Activated T-cell treated with anti-CD3 and anti-CD28 coated beads, Interleukin-2, amount 50 U/mL, for 72 hours (primary cell): Measurements from ENCODE around the gene CACNA1C. TPM values are rescaled to one million over a fixed set of nuclear protein-coding genes. Genes with fewer than 3 reads are reported as not detected.
"Not testable (repeated sequence)": the region's sequence is repeated elsewhere in the genome, so short reads cannot be mapped to it uniquely, and the experiment has no call there.

Experiments
- ATAC-seq, 2 donors: fragments of 150-1000 bp; cut with Tn5 transposase; replicated peaks in 1 of 2; 2 replicates each; pipeline ENCODE4 v1.10.0; 2021; ENCODE audit warnings: moderate library complexity in 2 of 2, mild to moderate bottlenecking in 1 of 2
- DNase-seq, 2 donors: peaks; one replicate each; pipeline ENCODE4 v3.0.0; 2021 to 2022; ENCODE audit warnings: mixed read lengths in 1 of 2
- H3K27ac Mint-ChIP-seq: one replicate; pipeline ENCODE4 v1.8.0; 2022; ENCODE audit warnings: mild to moderate bottlenecking, moderate library complexity, mixed read lengths
- H3K27me3 Mint-ChIP-seq: one replicate; pipeline ENCODE4 v1.8.0; 2022; ENCODE audit warnings: low read depth, mixed read lengths
- H3K36me3 Mint-ChIP-seq, 2 donors: one replicate each; pipeline ENCODE4 v1.8.0; 2022; ENCODE audit warnings: mixed read lengths in 2 of 2, mild to moderate bottlenecking in 1 of 2; ENCODE audit not compliant: insufficient read depth in 2 of 2
- H3K4me1 Mint-ChIP-seq: one replicate; pipeline ENCODE4 v1.8.0; 2022; ENCODE audit warnings: low read depth, mixed read lengths
- H3K4me3 Mint-ChIP-seq, 2 donors: one replicate each; pipeline ENCODE4 v1.8.0; 2022; ENCODE audit warnings: mild to moderate bottlenecking in 2 of 2, mixed read lengths in 2 of 2, moderate library complexity in 2 of 2
- H3K9me3 Mint-ChIP-seq, 2 donors: one replicate each; pipeline ENCODE4 v1.8.0; 2022; ENCODE audit warnings: mixed read lengths in 2 of 2
- total RNA-seq, 2 donors: library from RNA; stranded (reverse); gene quantifications; one replicate each; pipeline ENCODE4 v1.2.3, GENCODE V29; 2022

The CACNA1C gene
- total RNA-seq, 2 donors from 2014 or later, result 0.14 to 0.21 TPM

GRCh38 chr12:2732290-2732689 is 679.5 kb downstream of the CACNA1C start:
- H3K9me3 Mint-ChIP-seq, result no peaks in the 10 kb centered on the region
- ATAC-seq (no peak), DNase-seq (no peak)
- no peaks in the 10 kb centered on the region for H3K36me3 Mint-ChIP-seq
- H3K4me1 Mint-ChIP-seq, result peaks cover 11% of the 10 kb centered on the region
- peaks cover 31% of the 10 kb centered on the region for H3K27me3 Mint-ChIP-seq
- no peak overlapping the region for H3K4me3 Mint-ChIP-seq
- H3K27ac Mint-ChIP-seq, result peak overlapping the region; percentile 73

GRCh38 chr12:2733493-2734355 is 680.9 kb downstream of the CACNA1C start:
- H3K9me3 Mint-ChIP-seq, result no peaks in the 10 kb centered on the region
- ATAC-seq, result no peak
- H3K27ac Mint-ChIP-seq, result no peak overlapping the region

GRCh38 chr12:2735432-2735831 is 682.6 kb downstream of the CACNA1C start:
- Mint-ChIP-seq H3K9me3 (no peaks in the 10 kb centered on the region), H3K4me1 (peaks cover 11% of the 10 kb centered on the region), H3K27me3 (peaks cover 23% of the 10 kb centered on the region), H3K36me3 (no peaks in the 10 kb centered on the region), H3K4me3 (no peak overlapping the region), H3K27ac (no peak overlapping the region)
- DNase-seq (no peak), ATAC-seq (no peak)

More at GRCh38 chr12:2733493-2734355, 680.9 kb downstream of the CACNA1C start:
- Mint-ChIP-seq H3K36me3 (no peaks in the 10 kb centered on the region), H3K4me3 (no peak overlapping the region), H3K4me1 (peaks cover 11% of the 10 kb centered on the region), H3K27me3 (peaks cover 31% of the 10 kb centered on the region)
- DNase-seq, result no peak

- DNase-seq (no peak), ATAC-seq (no peak)
- H3K4me1 Mint-ChIP-seq, result peaks cover 3% of the 10 kb centered on the region
- H3K4me3 Mint-ChIP-seq, result no peak overlapping the region
- H3K27me3 Mint-ChIP-seq, result peaks cover 6% of the 10 kb centered on the region
- no peak overlapping the region for H3K27ac Mint-ChIP-seq
- H3K9me3 Mint-ChIP-seq, result no peaks in the 10 kb centered on the region
- H3K36me3 Mint-ChIP-seq, result no peaks in the 10 kb centered on the region
Observed at GRCh38 chr12:2737656-2738241, 685.0 kb downstream of the CACNA1C start.

GRCh38 chr12:2739069-2739468 is 686.3 kb downstream of the CACNA1C start:
- DNase-seq (no peak), ATAC-seq (no peak)
- H3K27me3 Mint-ChIP-seq, result no peaks in the 10 kb centered on the region
- no peak overlapping the region for H3K4me3 Mint-ChIP-seq
- H3K27ac Mint-ChIP-seq, result no peak overlapping the region
- no peaks in the 10 kb centered on the region for H3K9me3 Mint-ChIP-seq
- no peaks in the 10 kb centered on the region for H3K4me1 Mint-ChIP-seq
- no peaks in the 10 kb centered on the region for H3K36me3 Mint-ChIP-seq

- Mint-ChIP-seq H3K27ac (no peak overlapping the region), H3K9me3 (no peaks in the 10 kb centered on the region), H3K4me3 (no peak overlapping the region), H3K36me3 (no peaks in the 10 kb centered on the region), H3K4me1 (no peaks in the 10 kb centered on the region), H3K27me3 (no peaks in the 10 kb centered on the region)
- DNase-seq, result no peak
- no peak for ATAC-seq
Observed at GRCh38 chr12:2739832-2740641, 687.2 kb downstream of the CACNA1C start.

GRCh38 chr12:2742037-2742436 is 689.2 kb downstream of the CACNA1C start:
- ATAC-seq, H3K4me3 Mint-ChIP-seq: not testable (repeated sequence)

GRCh38 chr12:2743478-2743877 is 690.7 kb downstream of the CACNA1C start:
- Mint-ChIP-seq H3K4me1 (no peaks in the 10 kb centered on the region), H3K27ac (no peak overlapping the region), H3K9me3 (peaks cover 0 to 5% of the 10 kb centered on the region in 2 donors), H3K4me3 (no peak overlapping the region), H3K36me3 (no peaks in the 10 kb centered on the region), H3K27me3 (peaks cover 10% of the 10 kb centered on the region)
- DNase-seq, result no peak
- no peak for ATAC-seq

More at GRCh38 chr12:2742037-2742436, 689.2 kb downstream of the CACNA1C start:
- not testable (repeated sequence) for DNase-seq, H3K4me1 Mint-ChIP-seq, H3K27me3 Mint-ChIP-seq, H3K36me3 Mint-ChIP-seq, H3K27ac Mint-ChIP-seq, H3K9me3 Mint-ChIP-seq

GRCh38 chr12:2745655-2746054 is 692.9 kb downstream of the CACNA1C start:
- H3K9me3 Mint-ChIP-seq, result peaks cover 0 to 5% of the 10 kb centered on the region in 2 donors
- DNase-seq (no peak), ATAC-seq (no peak)
- H3K4me3 Mint-ChIP-seq, result no peak overlapping the region
- H3K36me3 Mint-ChIP-seq, result no peaks in the 10 kb centered on the region
- H3K4me1 Mint-ChIP-seq, result no peaks in the 10 kb centered on the region
- peaks cover 10% of the 10 kb centered on the region for H3K27me3 Mint-ChIP-seq
- no peak overlapping the region for H3K27ac Mint-ChIP-seq

Other genes starting within 250 kb of the CACNA1C start
- gene LRTM2, start 232.4 kb upstream of the CACNA1C start, total RNA-seq, result under 1 TPM in 1 of 2 donors, not detected in 1; 0.14 TPM
- gene CACNA2D4, start 134.3 kb upstream of the CACNA1C start, total RNA-seq, result 1 to 10 TPM; 6.0 to 7.2 TPM
- gene DCP1B, start 48.5 kb upstream of the CACNA1C start, total RNA-seq, result 10 to 100 TPM; 17.6 to 19.9 TPM